Astrocyte (in vitro differentiated cells and primary cell): Measurements from ENCODE around the gene MPV17. TPM values are rescaled to one million over a fixed set of nuclear protein-coding genes. Genes with fewer than 3 reads are reported as not detected.

Experiments used
- DNase-seq: peaks from one replicate; pipeline ENCODE4 v3.0.0-alpha.2; 2010; ENCODE audit warnings: low read depth
- FAIRE-seq: peaks from 2 replicates; lab custom pipeline; 2011; peaks lifted over from hg19 to GRCh38; lab: Jason Lieb, UNC
- H2AFZ ChIP-seq: 2 replicates; pipeline ENCODE4 v1.6.0; 2012; ENCODE audit warnings: low read depth, low read length, inconsistent platforms
- H3K27ac ChIP-seq: 2 replicates; pipeline ENCODE4 v1.5.1; 2011; ENCODE audit warnings: low read depth, low read length, inconsistent platforms
- H3K27me3 ChIP-seq: 2 replicates; pipeline ENCODE4 v1.6.0; 2011; ENCODE audit warnings: low read length, inconsistent platforms; ENCODE audit not compliant: insufficient read depth
- H3K36me3 ChIP-seq: 2 replicates; pipeline ENCODE4 v1.5.1; 2011; ENCODE audit warnings: low read length, inconsistent platforms; ENCODE audit not compliant: insufficient read depth
- H3K4me1 ChIP-seq: 2 replicates; pipeline ENCODE4 v1.5.1; 2011; ENCODE audit warnings: low read length, inconsistent platforms; ENCODE audit not compliant: insufficient read depth
- H3K4me2 ChIP-seq: 2 replicates; pipeline ENCODE4 v1.6.0; 2012; ENCODE audit warnings: low read length, inconsistent platforms
- H3K4me3 ChIP-seq: 2 replicates; pipeline ENCODE4 v1.5.1; 2011; ENCODE audit warnings: low read depth, mild to moderate bottlenecking, low read length, inconsistent platforms; ENCODE audit not compliant: insufficient read depth
- H3K79me2 ChIP-seq: 2 replicates; pipeline ENCODE4 v1.6.0; 2012; ENCODE audit warnings: mild to moderate bottlenecking, low read length, inconsistent platforms; ENCODE audit not compliant: insufficient read depth
- H3K9ac ChIP-seq: 2 replicates; pipeline ENCODE4 v1.6.0; 2012; ENCODE audit warnings: mild to moderate bottlenecking, low read length, inconsistent platforms
- H3K9me3 ChIP-seq: 2 replicates; pipeline ENCODE4 v1.5.1; 2012; ENCODE audit warnings: low read depth, mild to moderate bottlenecking, low read length, inconsistent platforms; ENCODE audit not compliant: insufficient read depth
- H4K20me1 ChIP-seq: 2 replicates; pipeline ENCODE4 v1.6.0; 2012; ENCODE audit warnings: low read length, inconsistent platforms; ENCODE audit not compliant: insufficient read depth
- H3K27ac Mint-ChIP-seq: one replicate; pipeline ENCODE4 v1.8.0; 2021; ENCODE audit warnings: mild to moderate bottlenecking, mixed read lengths; ENCODE audit not compliant: unreplicated experiment
- H3K27me3 Mint-ChIP-seq: one replicate; pipeline ENCODE4 v1.8.0; 2021; ENCODE audit warnings: low read depth, mixed read lengths; ENCODE audit not compliant: unreplicated experiment
- H3K36me3 Mint-ChIP-seq: one replicate; pipeline ENCODE4 v1.8.0; 2021; ENCODE audit warnings: low read depth, mixed read lengths; ENCODE audit not compliant: unreplicated experiment
- H3K4me1 Mint-ChIP-seq: one replicate; pipeline ENCODE4 v1.8.0; 2021; ENCODE audit warnings: low read depth, mixed read lengths; ENCODE audit not compliant: unreplicated experiment
- H3K4me3 Mint-ChIP-seq: one replicate; pipeline ENCODE4 v1.8.0; 2021; ENCODE audit warnings: mild to moderate bottlenecking, moderate library complexity, mixed read lengths; ENCODE audit not compliant: unreplicated experiment
- H3K9me3 Mint-ChIP-seq: one replicate; pipeline ENCODE4 v1.8.0; 2021; ENCODE audit warnings: mild to moderate bottlenecking, mixed read lengths; ENCODE audit not compliant: unreplicated experiment
- CTCF ChIP-seq: IDR thresholded peaks from 2 replicates; pipeline ENCODE4 v1.5.1; 2011; ENCODE audit warnings: low read depth, mild to moderate bottlenecking, inconsistent platforms, low read length, moderate library complexity; ENCODE audit not compliant: insufficient read depth
- EZH2 ChIP-seq: IDR thresholded peaks from 2 replicates; pipeline ENCODE4 v1.6.1; 2012; ENCODE audit warnings: mild to moderate bottlenecking, low read length, inconsistent platforms; ENCODE audit not compliant: insufficient read depth
- total RNA-seq: library from RNA; stranded (reverse); gene quantifications from 2 replicates; pipeline ENCODE4 v1.2.1, GENCODE V29; 2021

Gene MPV17
- total RNA-seq, 1 donor from 2014 or later, result 54.0 TPM

GRCh38 chr2:27350106-27350693 is 27.3 kb upstream of the MPV17 start:
- H3K4me3 ChIP-seq, result no peak overlapping the region
- H3K36me3 ChIP-seq, result no peaks in the 10 kb centered on the region
- no peaks in the 10 kb centered on the region for H3K27me3 ChIP-seq
- Mint-ChIP-seq H3K36me3 (no peaks in the 10 kb centered on the region), H3K9me3 (no peaks in the 10 kb centered on the region), H3K27me3 (no peaks in the 10 kb centered on the region), H3K27ac (no peak overlapping the region), H3K4me3 (no peak overlapping the region), H3K4me1 (peaks cover 16% of the 10 kb centered on the region)
- no peaks in the 10 kb centered on the region for H3K9me3 ChIP-seq
- no peaks in the 10 kb centered on the region for H3K4me1 ChIP-seq
- FAIRE-seq, result no peak
- H2AFZ ChIP-seq, result no peak overlapping the region
- H3K9ac ChIP-seq, result no peak overlapping the region
- TF ChIP-seq CTCF, result no peak
- no peak for TF ChIP-seq EZH2
- DNase-seq, result no peak
- H3K27ac ChIP-seq, result no peak overlapping the region
- peaks cover 42% of the 10 kb centered on the region for H4K20me1 ChIP-seq
- no peak overlapping the region for H3K4me2 ChIP-seq
- peaks cover 94% of the 10 kb centered on the region for H3K79me2 ChIP-seq

- FAIRE-seq, result no peak
These were observed 24.7 kb upstream of the MPV17 start for GRCh38 chr2:27347641-27348040.

More at GRCh38 chr2:27347641-27348040, 24.7 kb upstream of the MPV17 start:
- Histone ChIP-seq H3K36me3 (no peaks in the 10 kb centered on the region), H3K4me2 (no peak overlapping the region), H3K4me1 (no peaks in the 10 kb centered on the region), H2AFZ (no peak overlapping the region), H4K20me1 (peaks cover 55% of the 10 kb centered on the region), H3K9me3 (no peaks in the 10 kb centered on the region), H3K4me3 (no peak overlapping the region), H3K27ac (no peak overlapping the region), H3K27me3 (no peaks in the 10 kb centered on the region), H3K9ac (no peak overlapping the region), H3K79me2 (peaks cover 91% of the 10 kb centered on the region)
- TF ChIP-seq CTCF (no peak), EZH2 (no peak)
- DNase-seq, result no peak
- H3K4me3 Mint-ChIP-seq, result no peak overlapping the region
- H3K27ac Mint-ChIP-seq, result no peak overlapping the region
- H3K9me3 Mint-ChIP-seq, result no peaks in the 10 kb centered on the region
- H3K36me3 Mint-ChIP-seq, result no peaks in the 10 kb centered on the region
- H3K4me1 Mint-ChIP-seq, result peaks cover 2% of the 10 kb centered on the region
- no peaks in the 10 kb centered on the region for H3K27me3 Mint-ChIP-seq
